GM18951 (cell line): Measurements from ENCODE around the gene SAMM50.

Experiments used
- POLR2A ChIP-seq: IDR thresholded peaks from 4 replicates; pipeline ENCODE4 v1.6.1; 2011; ENCODE audit warnings: mild to moderate bottlenecking; ENCODE audit not compliant: insufficient read length, insufficient read depth; ENCODE audit errors: extremely low read depth
- in situ Hi-C: fragments of 300-500 bp; cut with MboI; formaldehyde crosslinking; loops from one replicate; pipeline ENCODE4 v1.12.0; 2022; ENCODE audit warnings: low sequenced_read_pairs, mixed read lengths, inconsistent platforms; ENCODE audit not compliant: unreplicated experiment

SAMM50 gene

GRCh38 chr22:43926349-43926710, 28.9 kb upstream of the SAMM50 start:
- no peak for TF ChIP-seq POLR2A
- in situ Hi-C loops: no loop called here

GRCh38 chr22:43928468-43928867, 26.8 kb upstream of the SAMM50 start:
- TF ChIP-seq POLR2A: no peak
- in situ Hi-C loops: no loop called here

- TF ChIP-seq POLR2A: no peak
- in situ Hi-C loops: no loop called here
Measured at GRCh38 chr22:43928908-43929307, 26.3 kb upstream of the SAMM50 start.

GRCh38 chr22:43931771-43932170, 23.5 kb upstream of the SAMM50 start:
- in situ Hi-C loops: no loop called here
- TF ChIP-seq POLR2A: no peak

- TF ChIP-seq POLR2A: no peak
- in situ Hi-C loops: no loop called here
Measured at GRCh38 chr22:43941449-43941848, 13.8 kb upstream of the SAMM50 start.

- in situ Hi-C loops: no loop called here
- no peak for TF ChIP-seq POLR2A
Measured at GRCh38 chr22:43944670-43945430, 10.4 kb upstream of the SAMM50 start.

- in situ Hi-C loops: no loop called here
- TF ChIP-seq POLR2A: no peak
Measured at GRCh38 chr22:43945632-43946383, 9.4 kb upstream of the SAMM50 start.

- in situ Hi-C loops: no loop called here
- TF ChIP-seq POLR2A: no peak
Measured at GRCh38 chr22:43946384-43946667, 8.9 kb upstream of the SAMM50 start.

GRCh38 chr22:43948836-43949406, 6.3 kb upstream of the SAMM50 start:
- in situ Hi-C loops: no loop called here
- no peak for TF ChIP-seq POLR2A

GRCh38 chr22:43951391-43951790, 3.9 kb upstream of the SAMM50 start:
- no peak for TF ChIP-seq POLR2A
- in situ Hi-C loops: no loop called here

GRCh38 chr22:43951966-43952365, 3.3 kb upstream of the SAMM50 start:
- no peak for TF ChIP-seq POLR2A
- in situ Hi-C loops: no loop called here

- in situ Hi-C loops: no loop called here
- no peak for TF ChIP-seq POLR2A
Measured at GRCh38 chr22:43953988-43954785, 1.1 kb upstream of the SAMM50 start.
